RKO (cell line): Measurements from ENCODE around the gene CLIP1.
"Not testable (repeated sequence)": the region's sequence is repeated elsewhere in the genome, so short reads cannot be mapped to it uniquely, and the experiment has no call there.

ENCODE experiments used
- DNase-seq: peaks from one replicate; pipeline ENCODE4 v3.0.0-alpha.2; 2016; ENCODE audit warnings: low spot score

The CLIP1 gene

GRCh38 chr12:122435186-122435585 is 12.7 kb upstream of the CLIP1 start:
- no peak for DNase-seq

- DNase-seq, result not testable (repeated sequence)
These were observed 6.6 kb upstream of the CLIP1 start for GRCh38 chr12:122429043-122429442.

DNA sequence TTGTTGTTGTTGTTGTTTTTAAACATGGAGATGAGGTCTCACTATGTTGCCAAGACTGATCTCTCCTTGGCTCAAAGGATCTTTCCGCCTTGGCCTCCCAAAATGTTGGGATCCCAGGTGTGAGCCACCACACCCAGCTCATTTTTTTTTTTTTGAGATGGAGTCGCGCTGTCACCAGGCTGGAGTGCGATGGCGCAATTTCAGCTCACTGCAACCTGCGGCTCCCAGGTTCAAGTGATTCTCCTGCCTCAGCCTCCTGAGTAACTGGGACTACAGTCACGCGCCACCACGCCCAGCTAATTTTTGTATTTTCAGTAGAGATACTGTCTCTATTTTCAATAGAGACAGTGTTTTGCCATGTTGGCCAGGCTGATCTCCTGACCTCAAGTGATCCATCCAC is 4.9 kb upstream of the CLIP1 start:
- no peak for DNase-seq

DNA sequence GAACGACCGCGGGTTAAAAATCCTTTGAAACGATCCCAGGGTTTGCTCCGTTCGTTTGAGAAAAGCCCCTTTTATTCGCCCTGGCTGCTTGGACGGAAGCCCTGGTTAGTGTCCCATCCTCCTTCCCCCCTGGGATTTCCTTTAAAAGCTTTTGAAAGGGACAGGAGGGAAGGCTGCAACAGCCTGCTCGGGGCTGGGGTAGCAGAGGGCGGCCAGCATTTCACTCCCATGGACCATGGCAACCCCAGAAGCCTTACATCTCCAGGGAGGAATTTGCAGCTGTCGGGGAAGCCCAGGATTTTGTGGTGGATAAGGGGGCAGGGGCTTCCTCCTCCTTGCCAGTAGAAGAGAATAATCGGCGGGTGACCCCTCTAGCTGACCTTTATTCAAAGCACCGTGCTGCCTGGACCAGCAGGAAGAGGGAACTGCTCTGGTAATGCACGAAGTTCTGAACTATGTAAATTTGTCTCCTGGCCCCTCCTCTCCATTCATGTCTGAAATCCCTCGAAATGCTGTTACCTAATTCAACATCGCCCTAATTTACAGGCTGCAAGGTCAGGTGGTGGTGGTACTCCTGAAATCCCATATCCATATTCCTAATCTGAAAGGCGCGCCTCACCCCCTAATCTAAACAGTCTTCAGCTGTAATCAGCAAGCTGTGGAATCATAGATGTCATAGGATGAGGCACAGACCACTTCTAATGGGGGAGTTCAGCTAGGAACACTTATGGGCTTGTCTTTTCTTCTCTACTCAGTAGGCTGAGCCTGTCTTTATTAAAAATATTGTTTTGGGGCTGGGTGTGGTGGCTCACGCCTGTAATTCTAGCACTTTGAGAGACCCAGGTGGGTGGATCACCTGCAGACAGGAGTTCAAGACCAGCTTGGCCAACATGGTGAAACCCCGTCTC is 1.0 kb upstream of the CLIP1 start:
- DNase-seq, result peak; percentile 78

GRCh38 chr12:122422730-122423257 is 325 bp upstream of the CLIP1 start:
- peak; percentile 85 for DNase-seq

- peak; percentile 53 for DNase-seq
These were observed 1.2 kb downstream of the CLIP1 start for GRCh38 chr12:122421187-122421820.

- no peak for DNase-seq
These were observed 1.9 kb downstream of the CLIP1 start for GRCh38 chr12:122420471-122421162.

DNA sequence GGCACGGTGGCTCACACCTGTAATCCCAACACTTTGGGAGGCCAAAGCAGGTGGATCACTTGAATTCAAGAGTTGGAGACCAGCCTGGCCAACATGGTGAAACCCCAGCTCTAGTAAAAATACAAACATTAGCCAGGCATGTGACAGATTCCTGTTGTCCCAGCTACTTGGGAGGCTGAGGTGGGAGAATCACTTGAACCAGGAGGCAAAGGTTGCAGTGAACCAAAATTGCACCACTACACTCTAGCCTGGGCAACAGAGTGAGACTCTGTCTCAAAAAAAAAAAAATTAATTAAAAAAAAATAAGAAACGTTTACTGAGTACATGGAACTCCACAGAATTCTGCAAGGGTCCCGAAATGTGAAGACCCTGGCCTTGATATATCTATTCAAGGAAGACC is 3.4 kb downstream of the CLIP1 start:
- DNase-seq, result not testable (repeated sequence)

DNA sequence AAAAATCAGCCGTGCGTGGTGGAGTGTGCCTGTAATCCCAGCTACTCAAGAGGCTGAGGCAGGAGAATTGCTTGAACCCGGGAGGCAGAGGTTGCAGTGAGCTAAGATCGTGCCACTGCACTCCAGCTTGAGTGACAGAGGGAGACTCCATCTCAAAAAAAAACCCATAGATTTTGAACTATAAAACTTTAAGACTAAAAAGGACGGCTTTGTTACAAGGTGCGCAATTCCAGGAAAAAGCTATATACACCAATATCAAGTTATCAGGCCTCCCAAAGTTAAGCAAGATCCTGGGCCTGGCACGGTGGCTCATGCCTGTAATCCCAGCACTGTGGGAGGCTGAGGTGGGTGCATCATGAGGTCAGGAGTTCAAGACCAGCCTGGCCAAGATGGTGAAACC is 6.8 kb downstream of the CLIP1 start:
- not testable (repeated sequence) for DNase-seq

GRCh38 chr12:122413516-122414404 is 8.7 kb downstream of the CLIP1 start:
- DNase-seq, result no peak

DNA sequence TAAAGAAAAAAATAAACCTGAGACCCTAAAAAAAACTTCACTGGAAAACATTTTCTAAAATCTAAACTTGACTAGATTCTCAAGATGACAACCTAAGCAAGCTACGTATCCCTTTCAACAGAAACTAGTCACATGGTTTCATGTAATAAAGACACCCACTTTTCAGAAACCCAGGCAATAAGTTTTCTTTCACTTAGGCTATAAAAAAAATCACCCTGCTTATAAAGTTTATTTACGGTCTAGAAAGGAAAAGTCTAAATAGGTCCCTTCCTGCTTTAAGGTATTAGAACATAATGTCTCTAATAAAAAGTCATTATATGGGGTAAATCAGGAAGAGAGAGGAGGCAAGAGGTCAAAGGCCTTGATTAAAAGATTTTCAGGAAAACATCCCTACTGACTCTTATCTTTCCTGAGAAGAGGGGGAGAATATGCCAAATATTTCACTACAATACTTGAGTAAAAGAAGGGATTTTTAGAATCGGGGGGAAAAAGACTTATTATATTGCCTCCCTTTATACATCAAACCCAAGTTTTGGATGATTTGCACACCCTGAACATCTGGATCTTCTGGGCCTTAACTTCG is 9.5 kb downstream of the CLIP1 start:
- DNase-seq, result no peak

GRCh38 chr12:122411537-122411936 is 10.9 kb downstream of the CLIP1 start:
- DNase-seq, result no peak

DNA sequence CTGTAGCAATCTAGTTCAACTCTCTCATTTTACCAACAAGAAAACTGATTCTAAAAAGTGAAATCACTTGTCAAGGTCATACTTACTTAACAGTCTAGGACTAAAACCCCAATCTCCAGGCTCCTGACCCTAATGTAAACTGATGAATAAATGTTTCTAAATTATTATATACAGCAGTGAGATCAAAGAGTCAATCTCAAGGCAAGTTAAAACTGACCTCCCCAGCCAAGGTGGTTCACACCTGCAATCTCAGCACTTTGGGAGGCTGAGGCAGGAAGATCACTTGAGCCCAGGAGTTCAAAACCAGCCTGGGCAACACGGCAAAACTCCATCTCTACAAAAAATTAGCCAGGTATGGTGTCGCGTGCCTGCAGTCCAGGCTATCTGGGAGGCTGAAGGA is 15.3 kb downstream of the CLIP1 start:
- no peak for DNase-seq

- DNase-seq, result no peak
These were observed 15.7 kb downstream of the CLIP1 start for GRCh38 chr12:122406701-122407164.

GRCh38 chr12:122403831-122404230 is 18.6 kb downstream of the CLIP1 start:
- DNase-seq, result no peak

DNA sequence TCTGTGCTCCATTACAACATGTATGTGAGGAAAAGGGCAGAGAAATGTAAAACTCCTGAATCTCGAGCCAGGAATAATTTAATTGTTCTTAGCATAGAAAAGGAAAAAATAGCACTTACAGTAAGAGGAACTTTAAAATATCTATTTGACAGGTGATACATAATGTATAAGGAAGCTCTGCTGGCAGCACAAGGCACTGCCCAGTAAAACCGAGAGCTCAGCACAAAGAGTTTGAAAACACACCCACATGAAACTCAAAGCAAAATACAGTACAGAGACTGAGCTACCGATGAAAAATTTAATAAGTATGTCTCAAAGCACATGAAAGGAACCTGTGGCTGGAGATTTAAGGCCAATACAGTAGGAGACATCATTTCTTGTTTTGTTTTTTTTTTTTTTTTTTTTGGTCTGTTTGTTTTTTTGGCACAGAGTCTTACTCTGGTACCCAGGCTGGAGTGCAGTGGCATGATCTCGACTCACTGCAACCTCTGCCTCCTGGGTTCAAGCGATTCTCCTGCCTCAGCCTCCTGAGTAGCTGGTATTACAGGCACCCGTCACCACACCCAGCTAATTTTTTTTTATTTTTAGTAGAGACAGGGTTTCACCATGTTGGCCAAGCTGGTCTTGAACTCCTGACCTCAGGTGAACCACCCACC is 19.2 kb downstream of the CLIP1 start:
- DNase-seq, result no peak

DNA sequence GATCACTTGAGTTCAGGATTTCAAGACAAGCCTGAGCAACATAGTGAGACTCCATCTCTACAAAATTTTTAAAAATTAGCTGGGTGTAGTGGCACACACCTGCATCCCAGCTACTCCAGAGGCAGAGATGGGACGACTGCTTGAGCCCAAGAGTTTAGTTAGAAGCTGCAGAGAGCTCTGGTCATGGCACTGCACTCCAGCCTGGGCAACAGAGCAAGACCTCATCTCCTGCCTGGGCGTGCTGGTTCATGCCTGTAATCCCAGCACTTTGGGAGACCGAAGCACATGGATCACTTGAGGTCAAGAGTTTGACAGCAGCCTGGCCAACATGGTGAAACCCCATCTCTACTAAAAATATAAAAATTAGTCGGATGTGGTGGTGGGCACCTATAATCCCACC is 20.2 kb downstream of the CLIP1 start:
- no peak for DNase-seq

- DNase-seq, result peak; percentile 81
These were observed 22.7 kb downstream of the CLIP1 start for GRCh38 chr12:122399592-122400373.

- DNase-seq, result no peak
These were observed 23.2 kb downstream of the CLIP1 start for GRCh38 chr12:122399254-122399591.

GRCh38 chr12:122397981-122398380 is 24.5 kb downstream of the CLIP1 start:
- not testable (repeated sequence) for DNase-seq
